Upper lobe of right lung (tissue), 1 donor: ENCODE measurements around the gene DOC2A. TPM values are rescaled to one million over a fixed set of nuclear protein-coding genes. Genes with fewer than 3 reads are reported as not detected.
"Not testable (repeated sequence)": the region's sequence is repeated elsewhere in the genome, so short reads cannot be mapped to it uniquely, and the experiment has no call there.

Experiments used
- ATAC-seq: fragments of 200-7000 bp; cut with Tn5 transposase; one replicate; pipeline ENCODE4 v1.9.1; 2020; ENCODE audit warnings: mild to moderate bottlenecking, moderate library complexity
- DNase-seq: peaks from one replicate; pipeline ENCODE4 v3.0.0-alpha.2; 2020
- H3K27ac ChIP-seq: fragments of 200-600 bp; one replicate; pipeline ENCODE4 v1.8.0; 2022
- H3K27me3 ChIP-seq: fragments of 200-600 bp; one replicate; pipeline ENCODE4 v1.8.0; 2022; ENCODE audit warnings: mild to moderate bottlenecking
- H3K36me3 ChIP-seq: fragments of 200-600 bp; one replicate; pipeline ENCODE4 v1.8.0; 2022
- H3K4me1 ChIP-seq: fragments of 200-600 bp; one replicate; pipeline ENCODE4 v1.8.0; 2022
- H3K4me3 ChIP-seq: fragments of 200-600 bp; one replicate; pipeline ENCODE4 v1.8.0; 2022; ENCODE audit warnings: mild to moderate bottlenecking
- H3K9me3 ChIP-seq: fragments of 200-600 bp; one replicate; pipeline ENCODE4 v1.8.0; 2022
- intact Hi-C: fragments of 100-400 bp; cut with DNase I; formaldehyde crosslinking; loops from one replicate; pipeline ENCODE4 v1.11.0; 2022
- total RNA-seq: library from RNA; stranded (reverse); fragmentation: NEBNext Ultra II Directional; extraction: Animal tissue kit (Norgen Biotek cat#: 25700); gene quantifications from one replicate; pipeline ENCODE4 v1.2.1, GENCODE V29; 2021
- TF ChIP-seq, protein P1 (sequence below): fragments of 200-600 bp; IDR thresholded peaks from one replicate; pipeline ENCODE4 v1.8.0; 2022; ENCODE audit warnings: antibody characterized with exemption
- donor health status: DM: no; HTN: yes; CAD: no; lungs with severe emphysema.

The DOC2A gene
- total RNA-seq, 1 donor from 2014 or later = 2.6 TPM

DNA sequence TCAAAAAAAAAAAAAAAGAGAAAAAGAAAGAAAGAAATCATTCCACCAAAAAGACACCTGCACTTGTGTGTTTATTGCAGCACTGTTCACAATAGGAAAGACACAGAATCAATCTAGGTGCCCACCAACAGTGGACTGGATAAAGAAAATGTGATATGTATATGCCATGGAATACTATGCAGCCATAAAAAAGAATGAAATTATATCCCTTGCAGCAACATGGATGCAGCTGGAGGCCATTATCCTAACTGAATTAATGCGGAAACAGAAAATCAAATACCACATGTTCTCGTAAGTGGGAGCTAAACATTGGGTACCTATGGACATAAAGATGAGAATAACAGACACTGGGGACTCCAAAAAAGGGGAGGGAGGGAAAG, 6.4 kb upstream of the DOC2A start:
- ATAC-seq (no peak), DNase-seq (no peak)
- no peaks in the 10 kb centered on the region for H3K36me3 ChIP-seq
- H3K9me3 ChIP-seq = no peaks in the 10 kb centered on the region
- H3K4me1 ChIP-seq = no peaks in the 10 kb centered on the region
- TF ChIP-seq, protein P1, sequence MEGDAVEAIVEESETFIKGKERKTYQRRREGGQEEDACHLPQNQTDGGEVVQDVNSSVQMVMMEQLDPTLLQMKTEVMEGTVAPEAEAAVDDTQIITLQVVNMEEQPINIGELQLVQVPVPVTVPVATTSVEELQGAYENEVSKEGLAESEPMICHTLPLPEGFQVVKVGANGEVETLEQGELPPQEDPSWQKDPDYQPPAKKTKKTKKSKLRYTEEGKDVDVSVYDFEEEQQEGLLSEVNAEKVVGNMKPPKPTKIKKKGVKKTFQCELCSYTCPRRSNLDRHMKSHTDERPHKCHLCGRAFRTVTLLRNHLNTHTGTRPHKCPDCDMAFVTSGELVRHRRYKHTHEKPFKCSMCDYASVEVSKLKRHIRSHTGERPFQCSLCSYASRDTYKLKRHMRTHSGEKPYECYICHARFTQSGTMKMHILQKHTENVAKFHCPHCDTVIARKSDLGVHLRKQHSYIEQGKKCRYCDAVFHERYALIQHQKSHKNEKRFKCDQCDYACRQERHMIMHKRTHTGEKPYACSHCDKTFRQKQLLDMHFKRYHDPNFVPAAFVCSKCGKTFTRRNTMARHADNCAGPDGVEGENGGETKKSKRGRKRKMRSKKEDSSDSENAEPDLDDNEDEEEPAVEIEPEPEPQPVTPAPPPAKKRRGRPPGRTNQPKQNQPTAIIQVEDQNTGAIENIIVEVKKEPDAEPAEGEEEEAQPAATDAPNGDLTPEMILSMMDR = no peak
- intact Hi-C loops = loop anchor here (10.0 kb wide), 1 partner anchor 322 kb away; no protein-coding TSS in a partner anchor
- H3K27me3 ChIP-seq = peaks cover 2% of the 10 kb centered on the region
- no peak overlapping the region for H3K27ac ChIP-seq
- no peak overlapping the region for H3K4me3 ChIP-seq

DNA sequence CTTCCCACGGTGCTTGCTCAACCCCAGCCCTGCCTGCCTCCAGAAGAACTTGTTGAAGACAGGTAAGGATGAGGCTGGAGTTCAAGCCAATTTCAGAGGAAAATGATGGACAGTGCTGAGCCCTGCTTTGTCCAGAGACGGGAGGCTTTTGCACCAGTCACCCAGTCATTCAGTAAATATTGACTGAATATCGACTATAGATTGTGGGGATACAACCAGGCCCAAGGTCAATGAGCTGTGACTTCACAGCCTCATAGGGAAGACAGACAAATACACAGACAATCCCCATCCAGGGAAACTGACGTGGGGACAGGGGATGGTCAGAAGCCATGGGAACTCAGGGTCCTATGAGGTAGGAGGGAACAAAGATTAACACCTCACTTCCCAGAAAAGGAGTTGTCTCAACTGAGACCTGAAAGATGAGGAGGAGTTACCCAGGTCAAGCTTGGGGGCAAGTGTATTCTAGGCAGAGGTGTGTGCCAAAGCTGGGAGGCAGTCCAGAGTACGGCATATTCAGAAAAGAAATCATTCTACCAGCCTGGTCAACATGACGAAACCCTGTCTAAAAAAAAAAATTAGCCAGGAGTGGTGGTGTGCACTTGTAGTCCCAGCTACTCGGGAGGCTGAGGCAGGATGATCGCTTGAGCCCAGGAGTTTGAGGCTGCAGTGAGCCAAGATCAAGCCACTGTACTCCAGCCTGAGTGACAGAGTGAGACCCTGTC, 5.9 kb upstream of the DOC2A start:
- intact Hi-C loops = loop anchor here (10.0 kb wide), 1 partner anchor 322 kb away; no protein-coding TSS in a partner anchor
- Histone ChIP-seq H3K9me3 (no peaks in the 10 kb centered on the region), H3K4me1 (no peaks in the 10 kb centered on the region), H3K36me3 (no peaks in the 10 kb centered on the region), H3K27ac (no peak overlapping the region), H3K4me3 (no peak overlapping the region), H3K27me3 (peaks cover 8% of the 10 kb centered on the region)
- no peak for ATAC-seq
- TF ChIP-seq, protein P1 = no peak
- DNase-seq = no peak

DNA sequence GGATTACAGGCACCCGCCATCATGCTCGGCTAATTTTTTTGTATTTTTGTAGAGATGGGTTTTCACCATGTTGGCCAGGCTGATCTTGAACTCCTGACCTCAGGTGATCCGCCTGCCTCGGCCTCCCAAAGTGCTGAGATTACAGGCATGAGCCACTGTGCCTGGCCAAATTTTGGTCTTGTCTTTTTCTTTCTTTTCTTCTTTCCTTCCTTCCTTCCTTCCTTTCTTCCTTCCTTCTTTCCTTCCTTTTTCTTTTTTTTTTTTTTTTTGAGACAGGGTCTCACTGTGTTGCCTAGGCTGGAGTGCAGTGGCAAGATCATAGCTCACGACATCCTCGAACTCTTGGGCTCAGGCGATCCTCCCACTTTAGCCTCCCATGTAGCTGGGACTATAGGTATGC, 4.6 kb upstream of the DOC2A start:
- intact Hi-C loops = loop anchor here (10.0 kb wide), 1 partner anchor 321 kb away; no protein-coding TSS in a partner anchor
- not testable (repeated sequence) for ATAC-seq, H3K4me3 ChIP-seq, H3K4me1 ChIP-seq, H3K9me3 ChIP-seq, DNase-seq, H3K36me3 ChIP-seq, H3K27ac ChIP-seq
- H3K27me3 ChIP-seq = peaks cover 20% of the 10 kb centered on the region

DNA sequence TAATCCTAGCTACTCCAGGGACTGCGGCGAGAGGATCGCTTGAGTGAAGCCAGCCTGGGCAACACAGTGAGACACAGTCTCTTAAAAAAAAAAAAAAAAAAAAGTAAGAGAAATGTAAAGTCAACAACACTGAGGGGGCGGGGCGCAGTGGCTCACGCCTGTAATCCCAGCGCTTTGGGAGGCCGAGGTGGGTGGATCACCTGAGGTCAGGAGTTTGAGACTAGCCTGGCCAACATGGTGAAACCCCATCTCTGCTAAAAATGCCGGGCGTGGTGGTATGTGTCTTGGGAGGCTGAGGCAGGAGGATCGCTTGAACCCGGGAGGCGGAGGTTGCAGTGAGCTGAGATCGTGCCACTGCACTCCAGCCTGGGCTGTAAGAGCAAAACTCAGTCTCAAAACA, 1.8 kb upstream of the DOC2A start:
- H3K27ac ChIP-seq, H3K4me1 ChIP-seq, H3K9me3 ChIP-seq, DNase-seq, ATAC-seq, H3K36me3 ChIP-seq, H3K4me3 ChIP-seq: not testable (repeated sequence)
- intact Hi-C loops = loop anchor here (10.0 kb wide), 1 partner anchor 318 kb away; no protein-coding TSS in a partner anchor
- H3K27me3 ChIP-seq = peaks cover 42% of the 10 kb centered on the region

DNA sequence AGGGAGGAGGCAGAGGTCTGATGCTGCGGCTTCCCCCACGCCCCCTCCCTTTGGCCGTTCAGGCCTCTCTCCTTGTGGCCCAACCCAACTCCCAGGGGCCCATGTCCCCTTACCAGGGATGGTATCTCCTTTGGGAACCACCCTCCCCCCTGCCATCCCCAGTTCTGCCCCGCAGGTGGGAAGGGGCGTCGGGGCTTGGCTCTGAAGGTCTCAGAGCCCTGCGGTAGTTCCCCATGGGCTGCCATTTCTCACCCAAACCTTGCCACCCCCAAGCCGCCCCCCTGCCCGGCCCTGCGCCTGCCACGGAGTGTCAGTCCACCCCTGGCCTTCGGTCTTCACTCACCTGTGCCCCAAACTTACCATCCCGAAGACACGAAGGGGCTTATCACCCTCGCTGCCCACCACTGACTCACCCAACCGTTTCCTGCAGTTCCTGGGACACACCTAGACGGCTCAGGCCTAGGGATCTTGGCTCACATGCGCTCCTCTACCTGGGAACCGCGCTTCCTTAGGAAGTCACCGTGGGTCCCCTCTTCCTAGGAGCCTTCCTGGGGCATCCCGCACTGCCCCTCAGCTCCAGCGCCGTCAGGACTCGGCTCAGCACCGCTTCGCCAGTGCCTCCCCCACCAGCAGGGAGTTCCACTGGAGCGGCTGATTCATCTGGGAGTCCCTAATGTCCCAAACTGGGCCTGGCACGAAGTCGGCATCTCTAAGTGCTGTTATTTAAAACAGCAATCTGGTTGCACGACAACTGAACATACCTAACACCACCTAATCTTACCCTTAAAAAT, 1.1 kb upstream of the DOC2A start:
- TF ChIP-seq, protein P1 = no peak
- H3K27ac ChIP-seq = no peak overlapping the region
- intact Hi-C loops = loop anchor here (10.0 kb wide), 1 partner anchor 317 kb away; no protein-coding TSS in a partner anchor
- ATAC-seq (no peak), DNase-seq (no peak)
- H3K9me3 ChIP-seq = no peaks in the 10 kb centered on the region
- H3K36me3 ChIP-seq = no peaks in the 10 kb centered on the region
- peaks cover 42% of the 10 kb centered on the region for H3K27me3 ChIP-seq
- H3K4me3 ChIP-seq = no peak overlapping the region
- peaks cover 5% of the 10 kb centered on the region for H3K4me1 ChIP-seq

DNA sequence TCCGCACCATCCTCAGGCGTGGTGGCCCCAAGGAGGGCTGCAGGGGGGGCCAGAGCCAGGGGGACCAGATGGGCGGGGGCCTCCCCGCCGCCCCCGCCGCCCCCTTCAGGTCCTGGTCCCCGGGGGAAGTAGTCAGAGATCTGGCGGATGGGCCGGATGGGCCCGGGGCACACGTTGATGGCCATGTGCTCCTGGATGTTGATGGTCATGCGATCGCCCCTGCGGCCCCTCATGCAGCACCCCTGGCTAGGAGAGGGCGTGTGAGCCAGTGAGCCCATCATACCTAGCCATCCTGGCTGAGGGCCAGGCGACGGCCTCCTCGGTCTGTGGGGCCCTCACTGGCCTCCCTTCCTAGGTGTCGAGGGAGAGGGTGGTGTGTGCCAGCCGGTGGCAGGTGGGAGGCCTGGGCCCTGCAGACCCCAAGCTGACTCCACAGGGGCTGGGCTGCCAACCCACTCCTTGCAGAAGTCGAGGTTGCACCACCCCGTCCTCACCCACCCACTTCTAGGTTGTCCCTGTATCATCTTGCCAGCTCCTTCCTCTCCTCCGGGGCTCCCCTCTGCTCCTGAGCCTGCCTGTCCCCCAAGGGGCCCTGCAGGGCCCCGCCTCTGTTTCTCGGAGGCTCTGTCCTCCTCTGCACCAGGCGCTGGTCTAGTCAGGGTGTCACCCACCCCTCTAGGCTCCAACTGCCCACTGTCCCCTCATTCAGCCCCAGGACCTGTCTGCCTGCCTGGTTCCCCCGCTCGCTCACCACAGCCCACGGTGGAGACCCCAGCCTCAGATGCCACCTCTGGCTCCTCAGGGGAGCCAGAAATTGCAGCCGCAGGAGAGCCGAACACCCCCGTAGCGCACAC, 610 bp downstream of the DOC2A start:
- intact Hi-C loops = loop anchor here (10.0 kb wide), 2 partner anchors 155 to 315 kb away; no protein-coding TSS in a partner anchor
- H3K9me3 ChIP-seq = no peaks in the 10 kb centered on the region
- ATAC-seq (no peak), DNase-seq (no peak)
- H3K27ac ChIP-seq = no peak overlapping the region
- H3K4me3 ChIP-seq = peak overlapping the region; percentile 34
- no peaks in the 10 kb centered on the region for H3K36me3 ChIP-seq
- H3K27me3 ChIP-seq = peaks cover 42% of the 10 kb centered on the region
- H3K4me1 ChIP-seq = peaks cover 5% of the 10 kb centered on the region
- TF ChIP-seq, protein P1 = no peak
